Mesenchymal stem cell (in vitro differentiated cells and primary cell): ENCODE measurements around the gene NCF4.

Experiments used
- DNase-seq: peaks from one replicate; pipeline ENCODE4 v3.0.0-alpha.2; 2013
- H2AFZ ChIP-seq: one replicate; pipeline ENCODE4 v1.6.1; 2013; ENCODE audit warnings: low read depth, mild to moderate bottlenecking, control low read depth, inconsistent platforms, low read length, moderate library complexity
- H2AK5ac ChIP-seq: 2 replicates; pipeline ENCODE4 v1.6.1; 2013; ENCODE audit warnings: low read length, moderate library complexity, mild to moderate bottlenecking, inconsistent platforms; ENCODE audit not compliant: severe bottlenecking
- H2BK120ac ChIP-seq: one replicate; pipeline ENCODE4 v1.6.1; 2013; ENCODE audit warnings: low read depth, mild to moderate bottlenecking, inconsistent platforms, low read length, moderate library complexity
- H2BK12ac ChIP-seq, 2 experiments: one replicate each; pipeline ENCODE4 v1.6.1; 2013; ENCODE audit warnings: inconsistent platforms in 2 of 2, low read length in 2 of 2, mild to moderate bottlenecking in 2 of 2, moderate library complexity in 2 of 2, control low read depth in 1 of 2
- H2BK15ac ChIP-seq: one replicate; pipeline ENCODE4 v1.6.1; 2013; ENCODE audit warnings: mild to moderate bottlenecking, low read depth, inconsistent platforms; ENCODE audit not compliant: poor library complexity, severe bottlenecking
- H2BK5ac ChIP-seq: 2 replicates; pipeline ENCODE4 v1.6.1; 2013; ENCODE audit warnings: low read depth, mild to moderate bottlenecking, low read length, control low read depth, inconsistent platforms; ENCODE audit not compliant: poor library complexity, severe bottlenecking
- H3K14ac ChIP-seq, 2 experiments: one replicate each; pipeline ENCODE4 v1.6.1; 2013; ENCODE audit warnings: inconsistent platforms in 2 of 2, low read length in 2 of 2, control low read depth in 1 of 2, mild to moderate bottlenecking in 1 of 2, moderate library complexity in 1 of 2
- H3K18ac ChIP-seq, 2 experiments: one replicate each; pipeline ENCODE4 v1.6.1; 2013; ENCODE audit warnings: inconsistent platforms in 2 of 2, low read length in 2 of 2, control low read depth in 1 of 2, low read depth in 1 of 2, mild to moderate bottlenecking in 1 of 2
- H3K23ac ChIP-seq, 2 experiments: one replicate each; pipeline ENCODE4 v1.6.1; 2013; ENCODE audit warnings: inconsistent platforms in 2 of 2, low read length in 2 of 2, mild to moderate bottlenecking in 2 of 2, moderate library complexity in 2 of 2, control low read depth in 1 of 2
- H3K27ac ChIP-seq: 2 replicates; pipeline ENCODE4 v1.5.1; 2013; ENCODE audit warnings: mild to moderate bottlenecking, moderate library complexity, low read length, control low read depth, inconsistent platforms; ENCODE audit not compliant: poor library complexity, severe bottlenecking
- H3K27me3 ChIP-seq, 2 experiments: 2 replicates each; pipeline versions ENCODE4 v1.6.1 to v1.7.0; 2013; ENCODE audit warnings: low read length in 2 of 2, mild to moderate bottlenecking in 2 of 2, moderate library complexity in 2 of 2, control low read depth in 1 of 2, inconsistent platforms in 1 of 2; ENCODE audit not compliant: control insufficient read depth in 1 of 2, insufficient read depth in 1 of 2
- H3K36me3 ChIP-seq, 2 experiments: 2 replicates each; pipeline versions ENCODE4 v1.6.1 to v1.7.0; 2013; ENCODE audit warnings: low read length in 2 of 2, control low read depth in 1 of 2, inconsistent platforms in 1 of 2, low read depth in 1 of 2, mild to moderate bottlenecking in 1 of 2; ENCODE audit not compliant: insufficient read depth in 2 of 2, control insufficient read depth in 1 of 2
- H3K4ac ChIP-seq, 2 experiments: one replicate each; pipeline ENCODE4 v1.6.1; 2013; ENCODE audit warnings: inconsistent platforms in 2 of 2, low read length in 2 of 2, mild to moderate bottlenecking in 2 of 2, moderate library complexity in 2 of 2, control low read depth in 1 of 2, low read depth in 1 of 2
- H3K4me1 ChIP-seq: 2 replicates; pipeline ENCODE4 v1.6.1; 2013; ENCODE audit warnings: low read depth, low read length, control low read depth; ENCODE audit not compliant: control insufficient read depth, insufficient read depth
- H3K4me2 ChIP-seq: 2 replicates; pipeline ENCODE4 v1.6.1; 2013; ENCODE audit warnings: low read length, mild to moderate bottlenecking, inconsistent platforms; ENCODE audit not compliant: poor library complexity, severe bottlenecking
- H3K4me3 ChIP-seq, 2 experiments: 2 replicates each; pipeline versions ENCODE4 v1.5.1 to v1.7.0; 2013; ENCODE audit warnings: low read length in 2 of 2, mild to moderate bottlenecking in 2 of 2, control low read depth in 1 of 2, low read depth in 1 of 2; ENCODE audit not compliant: insufficient read depth in 1 of 2
- H3K79me1 ChIP-seq: replicated peaks from 2 replicates; pipeline ENCODE4 v1.6.1; 2013; ENCODE audit warnings: mild to moderate bottlenecking, control low read depth, low read length, inconsistent platforms; ENCODE audit not compliant: poor library complexity, severe bottlenecking
- H3K9ac ChIP-seq: 2 replicates; pipeline ENCODE4 v1.7.0; 2013; ENCODE audit warnings: mild to moderate bottlenecking, low read length, moderate library complexity
- H3K9me3 ChIP-seq: 2 replicates; pipeline ENCODE4 v1.7.0; 2013; ENCODE audit warnings: mild to moderate bottlenecking, low read length; ENCODE audit not compliant: control insufficient read depth
- H4K8ac ChIP-seq: one replicate; pipeline ENCODE4 v1.6.1; 2013; ENCODE audit warnings: inconsistent platforms, mild to moderate bottlenecking, low read length, moderate library complexity
- H4K91ac ChIP-seq: one replicate; pipeline ENCODE4 v1.6.1; 2013; ENCODE audit warnings: mild to moderate bottlenecking, low read length, inconsistent platforms
- WGBS: methylation state at CpG from one replicate; pipeline ENCODE4 v1.1.7; 2013; ENCODE audit warnings: mixed read lengths; 5-methylcytosine and 5-hydroxymethylcytosine counted together

The NCF4 gene

DNA sequence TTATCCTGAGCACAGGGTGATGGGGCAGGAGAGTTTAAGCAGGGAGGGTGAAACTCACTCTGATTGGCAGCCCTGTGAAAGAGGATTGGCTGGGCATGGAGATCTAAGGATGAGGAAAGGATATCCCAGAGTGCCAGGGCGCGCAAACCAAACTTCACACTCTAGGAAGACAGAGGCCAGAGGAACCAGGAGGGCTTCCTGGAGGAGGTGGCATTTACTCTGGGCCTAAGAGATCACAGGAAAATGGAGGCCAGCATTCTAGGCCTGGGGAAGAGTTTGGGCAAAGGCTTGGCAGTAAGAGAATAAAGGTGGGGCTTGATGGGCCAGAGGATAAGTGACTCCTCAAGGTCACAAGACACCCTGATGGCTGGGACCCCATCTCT is 377 bp upstream of the NCF4 start:
- WGBS, result 97% methylated on average over 2 of the region's 2 CpGs

DNA sequence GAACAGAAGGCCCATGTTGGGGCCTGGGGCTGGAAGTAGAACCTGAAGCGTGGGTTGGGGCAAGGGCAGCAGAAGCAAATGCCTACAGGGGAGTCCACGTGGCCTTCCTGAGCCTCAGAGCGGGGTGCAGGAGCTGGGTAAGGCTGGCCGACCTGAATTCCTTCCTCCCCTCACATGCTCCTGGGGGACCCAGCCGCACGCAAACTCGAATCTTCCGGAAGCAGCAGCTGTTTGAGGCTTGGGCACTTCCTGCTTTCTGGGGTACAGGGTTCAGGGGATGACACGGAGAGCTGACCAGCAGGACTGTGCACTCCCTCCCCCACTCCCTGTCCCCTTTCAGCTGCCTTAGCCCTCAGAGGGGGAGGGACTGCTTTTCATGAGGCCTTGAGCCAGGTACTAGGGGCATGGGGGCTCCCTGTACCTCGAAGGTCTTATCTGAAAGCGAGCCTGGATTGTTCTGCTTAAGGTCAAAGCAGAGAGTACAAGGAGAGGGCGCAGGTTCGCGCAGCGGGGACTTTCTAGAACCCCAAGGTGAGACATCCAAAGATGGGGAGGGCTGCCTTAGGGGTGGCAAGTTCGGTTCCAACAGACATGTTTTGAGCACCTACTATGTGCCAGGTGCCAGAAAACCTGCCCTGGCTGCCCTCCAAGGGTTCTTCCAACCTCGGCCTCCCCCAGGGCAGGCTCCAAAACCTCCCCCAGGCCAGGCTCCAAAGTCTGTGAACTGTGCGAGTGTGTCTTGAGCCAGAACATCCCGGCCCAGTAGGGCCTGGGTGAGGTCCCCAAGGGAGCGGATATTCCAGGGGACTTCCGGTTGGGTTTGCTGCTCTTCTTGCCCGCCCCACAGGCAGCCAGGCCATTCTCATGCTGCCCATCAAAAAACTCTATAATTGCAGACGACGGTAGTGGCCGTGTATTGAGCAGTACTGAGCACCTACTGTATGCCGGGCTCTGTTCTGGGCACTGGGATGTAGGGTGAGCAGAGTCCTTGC is 1.7 kb downstream of the NCF4 start:
- no peak overlapping the region for H4K8ac ChIP-seq
- 87% methylated on average over 26 of the region's 26 CpGs for WGBS
- no peak overlapping the region for H3K23ac ChIP-seq
- H3K9ac ChIP-seq, result no peak overlapping the region
- H3K27ac ChIP-seq, result no peak overlapping the region
- H2BK15ac ChIP-seq, result no peak overlapping the region
- H4K91ac ChIP-seq, result no peak overlapping the region
- peaks cover 2% of the 10 kb centered on the region for H3K4me1 ChIP-seq
- H3K9me3 ChIP-seq, result no peaks in the 10 kb centered on the region
- H3K27me3 ChIP-seq, result peaks cover 24 to 65% of the 10 kb centered on the region in 2 experiments
- H2BK120ac ChIP-seq, result no peak overlapping the region
- DNase-seq, result no peak
- H3K4ac ChIP-seq, result no peak overlapping the region
- no peak overlapping the region for H3K14ac ChIP-seq
- no peak overlapping the region for H2BK5ac ChIP-seq
- H2AK5ac ChIP-seq, result no peak overlapping the region
- H3K36me3 ChIP-seq, result no peaks in the 10 kb centered on the region
- no peak overlapping the region for H3K4me2 ChIP-seq
- H3K18ac ChIP-seq, result no peak overlapping the region
- no peak overlapping the region for H2BK12ac ChIP-seq
- no peak overlapping the region for H2AFZ ChIP-seq
- no peak overlapping the region for H3K4me3 ChIP-seq
- no peaks in the 10 kb centered on the region for H3K79me1 ChIP-seq

More for the DNA sequence above, 377 bp upstream of the NCF4 start:
- Histone ChIP-seq H2BK120ac (no peak overlapping the region), H2BK15ac (no peak overlapping the region), H3K4ac (no peak overlapping the region), H2BK5ac (no peak overlapping the region), H3K4me3 (no peak overlapping the region), H3K14ac (no peak overlapping the region), H3K9ac (no peak overlapping the region), H3K18ac (no peak overlapping the region), H3K9me3 (no peaks in the 10 kb centered on the region), H3K27me3 (peaks cover 19 to 54% of the 10 kb centered on the region in 2 experiments), H3K4me2 (no peak overlapping the region), H3K4me1 (peaks cover 4% of the 10 kb centered on the region), H3K27ac (no peak overlapping the region), H4K91ac (no peak overlapping the region), H2AFZ (no peak overlapping the region), H3K36me3 (no peaks in the 10 kb centered on the region), H3K79me1 (no peaks in the 10 kb centered on the region), H2AK5ac (no peak overlapping the region), H2BK12ac (no peak overlapping the region), H3K23ac (no peak overlapping the region), H4K8ac (no peak overlapping the region)
- DNase-seq, result no peak

DNA sequence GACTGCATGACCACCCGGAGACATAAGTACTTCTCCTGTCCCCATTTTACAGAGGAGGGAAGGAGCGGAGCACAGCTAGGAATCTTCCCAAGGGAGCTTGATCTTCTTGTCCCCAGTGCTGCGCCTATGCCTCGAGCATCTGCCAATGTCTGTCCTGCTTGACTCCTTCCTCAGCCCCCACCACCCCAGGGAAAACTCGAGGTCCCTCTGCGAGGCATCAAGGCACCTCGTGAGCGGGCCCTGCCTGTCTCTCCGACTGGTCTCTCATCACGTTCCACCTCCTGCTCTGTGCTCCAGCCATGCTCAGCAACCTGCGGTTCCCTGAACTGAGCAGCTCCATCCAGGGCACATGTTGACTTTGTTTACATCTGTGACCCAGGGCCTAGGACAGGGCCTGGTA is 2.5 kb downstream of the NCF4 start:
- no peak for DNase-seq
- Histone ChIP-seq H2BK15ac (no peak overlapping the region), H2AFZ (no peak overlapping the region), H3K9me3 (no peaks in the 10 kb centered on the region), H3K27ac (no peak overlapping the region), H2BK5ac (no peak overlapping the region), H3K14ac (no peak overlapping the region), H4K91ac (no peak overlapping the region), H3K4ac (no peak overlapping the region), H2BK120ac (no peak overlapping the region), H3K4me1 (peaks cover 2% of the 10 kb centered on the region), H3K4me2 (no peak overlapping the region), H2BK12ac (no peak overlapping the region), H3K18ac (no peak overlapping the region), H3K79me1 (no peaks in the 10 kb centered on the region), H2AK5ac (no peak overlapping the region), H3K4me3 (no peak overlapping the region), H3K9ac (no peak overlapping the region), H4K8ac (no peak overlapping the region), H3K36me3 (no peaks in the 10 kb centered on the region), H3K23ac (no peak overlapping the region), H3K27me3 (peaks cover 17 to 65% of the 10 kb centered on the region in 2 experiments)
- 86% methylated on average over 10 of the region's 11 CpGs for WGBS

DNA sequence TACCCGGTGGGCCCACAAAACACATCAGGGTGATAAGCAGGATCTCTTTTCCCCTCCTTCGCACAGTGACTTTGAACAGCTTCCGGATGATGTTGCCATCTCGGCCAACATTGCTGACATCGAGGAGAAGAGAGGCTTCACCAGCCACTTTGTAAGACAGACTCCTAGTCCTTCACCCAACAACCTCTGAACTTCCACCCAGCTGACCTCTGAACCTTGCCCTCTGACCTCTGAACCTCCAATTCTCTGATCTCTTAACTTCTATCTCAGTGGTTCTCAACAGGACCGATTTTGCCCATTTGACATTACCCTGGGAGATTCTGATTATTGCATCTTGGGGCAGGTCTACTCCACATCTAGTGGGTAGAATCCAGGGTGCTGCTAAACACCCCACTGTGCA is 3.2 kb downstream of the NCF4 start:
- Histone ChIP-seq H2BK12ac (no peak overlapping the region), H3K4me2 (no peak overlapping the region), H3K23ac (no peak overlapping the region), H2BK15ac (no peak overlapping the region), H3K4ac (no peak overlapping the region), H3K27ac (no peak overlapping the region), H2BK120ac (no peak overlapping the region), H2BK5ac (no peak overlapping the region), H3K36me3 (no peaks in the 10 kb centered on the region), H4K8ac (no peak overlapping the region), H3K27me3 (peaks cover 21 to 67% of the 10 kb centered on the region in 2 experiments), H2AK5ac (no peak overlapping the region), H3K9me3 (no peaks in the 10 kb centered on the region), H4K91ac (no peak overlapping the region), H3K4me3 (no peak overlapping the region), H3K18ac (no peak overlapping the region), H3K14ac (no peak overlapping the region), H3K9ac (no peak overlapping the region), H3K4me1 (peaks cover 2% of the 10 kb centered on the region), H2AFZ (no peak overlapping the region), H3K79me1 (no peaks in the 10 kb centered on the region)
- 91% methylated on average over 6 of the region's 6 CpGs for WGBS
- no peak for DNase-seq
